GM12878 (cell line): ENCODE results near the gene VEGFA. TPM values are rescaled to one million over a fixed set of nuclear protein-coding genes. Genes with fewer than 3 reads are reported as not detected.

Source experiments
- ATAC-seq: fragments of 200-7000 bp; cut with Tn5 transposase; 3 replicates; pipeline ENCODE4 v1.9.1; 2020; ENCODE audit warnings: mild to moderate bottlenecking, moderate library complexity
- BruUV-seq: library from RNA; stranded (reverse); fragments of 400-500 nt; replicated peaks from 2 replicates; lab custom pipeline; 2021; lab: Mats Ljungman, UMichigan
- CTCF ChIA-PET: fragments of 300-600 bp; sonication (Branson Sonifier 250); formaldehyde crosslinking; extraction: SDS; loops from one replicate; lab custom pipeline; 2021; ENCODE audit warnings: inconsistent platforms; lab: Yijun Ruan, JAX
- POLR2A ChIA-PET: fragments of 350-600 bp; formaldehyde crosslinking; extraction: SDS; loops from one replicate; lab custom pipeline; 2021; ENCODE audit warnings: inconsistent platforms; lab: Charles Lee
- RAD21 ChIA-PET: fragments of 300-600 bp; sonication (Branson Sonifier 250); formaldehyde crosslinking; loops from one replicate; lab custom pipeline; 2023; ENCODE audit warnings: antibody characterized with exemption; ENCODE audit not compliant: unreplicated experiment; lab: Charles Lee
- SMC1A ChIA-PET: fragments of 300-600 bp; sonication (Branson Sonifier 250); formaldehyde crosslinking; loops from one replicate; lab custom pipeline; 2023; ENCODE audit not compliant: unreplicated experiment, uncharacterized antibody; lab: Charles Lee
- DNase-seq: peaks from one replicate; pipeline ENCODE4 v3.0.0-alpha.2; 2011; ENCODE audit warnings: low read depth, low spot score
- FAIRE-seq: peaks from 3 replicates; lab custom pipeline; 2011; peaks lifted over from hg19 to GRCh38; lab: Jason Lieb, UNC
- H2AFZ ChIP-seq: 2 replicates; pipeline ENCODE4 v1.6.0; 2011; ENCODE audit warnings: low read depth, low read length, control low read depth; ENCODE audit not compliant: control insufficient read depth
- H3K27ac ChIP-seq: 2 replicates; pipeline ENCODE4 v1.5.1; 2011; ENCODE audit warnings: control low read depth; ENCODE audit not compliant: control insufficient read depth, insufficient read depth
- H3K27me3 ChIP-seq, 2 experiments: replicated peaks in 1 of 2; 2 replicates each; pipeline versions ENCODE4 v1.6.0 to v1.6.1; 2011; ENCODE audit warnings: low read length in 1 of 2; ENCODE audit not compliant: control insufficient read depth in 2 of 2, insufficient read depth in 2 of 2
- H3K36me3 ChIP-seq, 2 experiments: 2 replicates each; pipeline ENCODE4 v1.5.1; 2011; ENCODE audit warnings: low read length in 1 of 2; ENCODE audit not compliant: control insufficient read depth in 2 of 2, insufficient read depth in 2 of 2
- H3K4me1 ChIP-seq: 2 replicates; pipeline ENCODE4 v1.6.1; 2011; ENCODE audit warnings: mild to moderate bottlenecking, low read length, moderate library complexity, mixed read lengths; ENCODE audit not compliant: control insufficient read depth, insufficient read depth
- H3K4me2 ChIP-seq: 2 replicates; pipeline ENCODE4 v1.6.0; 2011; ENCODE audit warnings: control low read depth; ENCODE audit not compliant: control insufficient read depth, insufficient read depth
- H3K4me3 ChIP-seq: fragments of 200-600 bp; sonication (generic); 2 replicates; pipeline ENCODE4 v1.5.1; 2016
- H3K79me2 ChIP-seq: 2 replicates; pipeline ENCODE4 v1.6.0; 2011; ENCODE audit warnings: low read length; ENCODE audit not compliant: control insufficient read depth, insufficient read depth
- H3K9ac ChIP-seq: 2 replicates; pipeline ENCODE4 v1.8.0; 2011; ENCODE audit warnings: low read length, control low read depth, mixed read lengths; ENCODE audit not compliant: control insufficient read depth, insufficient read depth
- H3K9me3 ChIP-seq: replicated peaks from 3 replicates; pipeline ENCODE4 v1.5.1; 2011; ENCODE audit warnings: mild to moderate bottlenecking, low read length; ENCODE audit not compliant: control insufficient read depth, insufficient read depth
- H4K20me1 ChIP-seq: 2 replicates; pipeline ENCODE4 v1.6.0; 2011; ENCODE audit not compliant: control insufficient read depth, insufficient read depth
- BCL3 ChIP-seq: IDR thresholded peaks from 2 replicates; pipeline ENCODE4 v1.6.1; 2011; ENCODE audit warnings: borderline replicate concordance, low read depth, mild to moderate bottlenecking, moderate library complexity, low read length; ENCODE audit not compliant: insufficient read depth, poor library complexity, severe bottlenecking
- CREM ChIP-seq: IDR thresholded peaks from 2 replicates; pipeline ENCODE4 v1.6.1; 2014; ENCODE audit warnings: antibody characterized with exemption, low read depth
- E2F4 ChIP-seq: IDR thresholded peaks from 2 replicates; pipeline ENCODE4 v1.6.1; 2012; ENCODE audit warnings: low read depth, low read length, improper control_type of control experiment
- JUND ChIP-seq: IDR thresholded peaks from 2 replicates; pipeline ENCODE4 v1.6.1; 2012; ENCODE audit warnings: low read depth, mild to moderate bottlenecking, low read length, improper control_type of control experiment, moderate library complexity
- NFXL1 ChIP-seq: fragments of 450-650 bp; IDR thresholded peaks from 2 replicates; pipeline ENCODE4 v1.6.1; 2017; ENCODE audit warnings: antibody characterized with exemption, mild to moderate bottlenecking, borderline replicate concordance
- PBX3 ChIP-seq: IDR thresholded peaks from 2 replicates; pipeline ENCODE4 v1.6.1; 2011; ENCODE audit warnings: mild to moderate bottlenecking, low read depth, low read length, moderate library complexity; ENCODE audit not compliant: insufficient replicate concordance
- POLR2AphosphoS5 ChIP-seq: IDR thresholded peaks from 2 replicates; pipeline ENCODE4 v1.6.1; 2011; ENCODE audit warnings: mild to moderate bottlenecking, low read length, inconsistent platforms
- RB1 ChIP-seq: fragments of 450-650 bp; formaldehyde crosslinking; IDR thresholded peaks from 2 replicates; pipeline ENCODE4 v1.6.1; 2017; ENCODE audit warnings: mild to moderate bottlenecking, borderline replicate concordance
- RBBP5 ChIP-seq: fragments of 200-600 bp; sonication (generic); conservative IDR thresholded peaks from 2 replicates; pipeline ENCODE4 v1.6.1; 2016
- SKIL ChIP-seq: fragments of 450-650 bp; IDR thresholded peaks from 2 replicates; pipeline ENCODE4 v1.6.1; 2017; ENCODE audit warnings: mild to moderate bottlenecking, low read depth, inconsistent platforms; ENCODE audit not compliant: poor library complexity, severe bottlenecking
- SUPT20H ChIP-seq: IDR thresholded peaks from 2 replicates; pipeline ENCODE4 v1.6.1; 2011; ENCODE audit warnings: low read depth, mild to moderate bottlenecking, low read length, moderate library complexity, borderline replicate concordance; ENCODE audit not compliant: control insufficient read depth
- USF2 ChIP-seq: IDR thresholded peaks from 2 replicates; pipeline ENCODE4 v1.6.1; 2011; ENCODE audit warnings: low read depth, low read length, improper control_type of control experiment, borderline replicate concordance
- ZSCAN29 ChIP-seq: fragments of 450-650 bp; IDR thresholded peaks from 2 replicates; pipeline ENCODE4 v1.6.1; 2017; ENCODE audit warnings: mild to moderate bottlenecking, moderate library complexity
- WGBS: methylation state at CpG from one replicate; pipeline ENCODE4 v1.1.6; 2016; ENCODE audit warnings: low lambda C conversion rate; ENCODE audit not compliant: insufficient replicate concordance, insufficient coverage; ENCODE audit errors: missing lambda C conversion rate; 5-methylcytosine and 5-hydroxymethylcytosine counted together
- in situ Hi-C: fragments of 300-500 bp; cut with MboI; formaldehyde crosslinking; loops from 9 replicates; pipeline ENCODE4 v1.14.3; 2018; ENCODE audit warnings: mixed read lengths
- intact Hi-C: fragments of 100-400 bp; cut with micrococcal nuclease; formaldehyde crosslinking; loops from one replicate; pipeline ENCODE4 v1.14.2; 2022; ENCODE audit not compliant: unreplicated experiment
- polyA plus RNA-seq, 11 experiments: library from polyadenylated mRNA; depleted of rRNA in 4 of 11; unstranded in 6 of 11; stranded (reverse) in 5 of 11; fragments of >200 nt; fragmentation: Nextera tagmentation in 4 of 11; fragmentation: Illumina TruSeq in 1 of 11; extraction: Ambion mirVana in 4 of 11; extraction: Trizol in 1 of 11; gene quantifications; 1 replicate in 1 of 11; 2 replicates in 10 of 11; pipeline versions ENCODE4 v1.2.1 to v1.2.3, GENCODE V29; 2011 to 2016; ENCODE audit warnings: inconsistent platforms in 2 of 11, missing spikeins in 2 of 11, low read depth in 1 of 11
- total RNA-seq, 4 experiments: library from RNA; depleted of rRNA in 3 of 4; stranded (reverse); fragments of >200 nt in 3 of 4; fragmentation: Illumina TruSeq in 1 of 4; extraction: Trizol in 1 of 4; gene quantifications; 2 replicates each; pipeline versions ENCODE4 v1.2.1 to v1.2.3, GENCODE V29; 2013 to 2021

Gene VEGFA
- total and polyA plus RNA-seq, 10 of the 15 experiments (the other 5 are each of a cell fraction or from before 2014, with no cell fraction given) = 0.96 to 140 (median 16.9) TPM

GRCh38 chr6:43829470-43829869, 59.5 kb downstream of the VEGFA start (continued):
- TF ChIP-seq SUPT20H (no peak), JUND (no peak), BCL3 (no peak), NFXL1 (no peak), ZSCAN29 (no peak), POLR2AphosphoS5 (no peak), PBX3 (no peak), RB1 (no peak)

- no TSS peak for BruUV-seq
- ATAC-seq (no peak), DNase-seq (no peak), FAIRE-seq (no peak)
- Histone ChIP-seq H3K27ac (no peak overlapping the region), H2AFZ (no peak overlapping the region), H3K36me3 (no peaks in the 10 kb centered on the region), H3K4me3 (no peak overlapping the region), H3K9me3 (no peaks in the 10 kb centered on the region), H3K27me3 (peaks cover 0 to 3% of the 10 kb centered on the region in 2 experiments), H3K4me2 (no peak overlapping the region), H4K20me1 (no peaks in the 10 kb centered on the region), H3K79me2 (no peaks in the 10 kb centered on the region), H3K9ac (no peak overlapping the region), H3K4me1 (no peaks in the 10 kb centered on the region)
- in situ Hi-C loops = no loop called here
- ChIA-PET RAD21 (interaction anchor here (0.7 kb wide), 1 partner anchor 170 kb away, joined by 3 read pairs; no protein-coding TSS in a partner anchor), POLR2A (no interaction called here), SMC1A (interaction anchor here (3.3 kb wide), 1 partner anchor 11 kb away, joined by 13 read pairs; no protein-coding TSS in a partner anchor), CTCF (interaction anchor here (0.6 kb wide), 1 partner anchor 58 kb away, joined by 3 read pairs; no protein-coding TSS in a partner anchor)
- 30% methylated on average over 8 of the region's 8 CpGs for WGBS
- intact Hi-C loops = no loop called here
- TF ChIP-seq RBBP5 (no peak), SKIL (no peak), E2F4 (no peak), USF2 (no peak), CREM (no peak)
Observed at GRCh38 chr6:43830775-43831174, 60.8 kb downstream of the VEGFA start.
